ENCODE results near the gene AURKB. TPM values are rescaled to one million over a fixed set of nuclear protein-coding genes. Genes with fewer than 3 reads are reported as not detected.
"Not testable (repeated sequence)": the region's sequence is repeated elsewhere in the genome, so short reads cannot be mapped to it uniquely, and the experiment has no call there.

Gene AURKB
- total RNA-seq, 1 donor from 2014 or later, result 7.6 TPM

GRCh38 chr17:8173056-8173870, 37.1 kb downstream of the AURKB start:
- FAIRE-seq (no peak), DNase-seq (ENCODE audit: low read depth) (peak; percentile 99)
- peaks cover 17% of the 10 kb centered on the region for H3K4me1 Mint-ChIP-seq (ENCODE audit: low read depth, unreplicated experiment)
- Histone ChIP-seq H3K4me3 (ENCODE audit: insufficient read depth, low read depth, low read length) (peak overlapping the region; percentile 52), H3K36me3 (ENCODE audit: insufficient read depth, low read length) (no peaks in the 10 kb centered on the region), H3K9me3 (ENCODE audit: insufficient read depth, low read depth, low read length) (no peaks in the 10 kb centered on the region), H3K27me3 (ENCODE audit: insufficient read depth, low read length) (no peaks in the 10 kb centered on the region), H4K20me1 (ENCODE audit: insufficient read depth, low read length) (no peaks in the 10 kb centered on the region), H2AFZ (ENCODE audit: low read depth, low read length) (peak overlapping the region; percentile 81), H3K9ac (ENCODE audit: low read length) (peak overlapping the region; percentile 88), H3K4me2 (ENCODE audit: low read length) (peak overlapping the region; percentile 86), H3K27ac (ENCODE audit: low read depth, low read length) (peak overlapping the region; percentile 99), H3K79me2 (ENCODE audit: insufficient read depth, low read length) (peaks cover 13% of the 10 kb centered on the region), H3K4me1 (ENCODE audit: insufficient read depth, low read length) (peaks cover 26% of the 10 kb centered on the region)
- no peaks in the 10 kb centered on the region for H3K9me3 Mint-ChIP-seq (ENCODE audit: unreplicated experiment)
- H3K27me3 Mint-ChIP-seq (ENCODE audit: low read depth, unreplicated experiment), result no peaks in the 10 kb centered on the region
- H3K27ac Mint-ChIP-seq (ENCODE audit: unreplicated experiment), result peak overlapping the region; percentile 100
- peak overlapping the region; percentile 89 for H3K4me3 Mint-ChIP-seq (ENCODE audit: unreplicated experiment)
- no peak for TF ChIP-seq CTCF (IDR thresholded peaks at IDR 0.05; ENCODE audit: insufficient read depth, low read depth, low read length)
- H3K36me3 Mint-ChIP-seq (ENCODE audit: low read depth, unreplicated experiment), result no peaks in the 10 kb centered on the region

GRCh38 chr17:8170186-8170585, 40.2 kb downstream of the AURKB start:
- not testable (repeated sequence) for H3K79me2 ChIP-seq (ENCODE audit: insufficient read depth, low read length); H3K27me3 ChIP-seq (ENCODE audit: insufficient read depth, low read length); H3K27ac Mint-ChIP-seq (ENCODE audit: unreplicated experiment); H3K4me1 Mint-ChIP-seq (ENCODE audit: low read depth, unreplicated experiment); DNase-seq (ENCODE audit: low read depth); FAIRE-seq; H3K9ac ChIP-seq (ENCODE audit: low read length); H3K9me3 Mint-ChIP-seq (ENCODE audit: unreplicated experiment); H3K4me3 Mint-ChIP-seq (ENCODE audit: unreplicated experiment); H4K20me1 ChIP-seq (ENCODE audit: insufficient read depth, low read length); H3K27ac ChIP-seq (ENCODE audit: low read depth, low read length); H3K9me3 ChIP-seq (ENCODE audit: insufficient read depth, low read depth, low read length); H3K36me3 Mint-ChIP-seq (ENCODE audit: low read depth, unreplicated experiment); H2AFZ ChIP-seq (ENCODE audit: low read depth, low read length); H3K4me2 ChIP-seq (ENCODE audit: low read length); H3K27me3 Mint-ChIP-seq (ENCODE audit: low read depth, unreplicated experiment); H3K4me3 ChIP-seq (ENCODE audit: insufficient read depth, low read depth, low read length); H3K36me3 ChIP-seq (ENCODE audit: insufficient read depth, low read length)
- H3K4me1 ChIP-seq (ENCODE audit: insufficient read depth, low read length), result peaks cover 10% of the 10 kb centered on the region

GRCh38 chr17:8167526-8167925, 42.8 kb downstream of the AURKB start:
- Histone ChIP-seq H3K27ac (ENCODE audit: low read depth, low read length) (no peak overlapping the region), H3K4me1 (ENCODE audit: insufficient read depth, low read length) (peaks cover 19% of the 10 kb centered on the region), H3K9me3 (ENCODE audit: insufficient read depth, low read depth, low read length) (no peaks in the 10 kb centered on the region), H3K4me2 (ENCODE audit: low read length) (no peak overlapping the region), H3K79me2 (ENCODE audit: insufficient read depth, low read length) (peaks cover 2% of the 10 kb centered on the region), H2AFZ (ENCODE audit: low read depth, low read length) (no peak overlapping the region), H3K9ac (ENCODE audit: low read length) (no peak overlapping the region), H4K20me1 (ENCODE audit: insufficient read depth, low read length) (no peaks in the 10 kb centered on the region), H3K4me3 (ENCODE audit: insufficient read depth, low read depth, low read length) (no peak overlapping the region), H3K36me3 (ENCODE audit: insufficient read depth, low read length) (no peaks in the 10 kb centered on the region), H3K27me3 (ENCODE audit: insufficient read depth, low read length) (no peaks in the 10 kb centered on the region)
- H3K27ac Mint-ChIP-seq (ENCODE audit: unreplicated experiment), result no peak overlapping the region
- DNase-seq (ENCODE audit: low read depth) (no peak), FAIRE-seq (no peak)
- TF ChIP-seq EZH2 (IDR thresholded peaks at IDR 0.05; ENCODE audit: insufficient read depth, low read length), result no peak
- TF ChIP-seq CTCF (IDR thresholded peaks at IDR 0.05; ENCODE audit: insufficient read depth, low read depth, low read length), result no peak
- no peak overlapping the region for H3K4me3 Mint-ChIP-seq (ENCODE audit: unreplicated experiment)
- H3K9me3 Mint-ChIP-seq (ENCODE audit: unreplicated experiment), result no peaks in the 10 kb centered on the region
- H3K27me3 Mint-ChIP-seq (ENCODE audit: low read depth, unreplicated experiment), result no peaks in the 10 kb centered on the region
- no peaks in the 10 kb centered on the region for H3K36me3 Mint-ChIP-seq (ENCODE audit: low read depth, unreplicated experiment)
- peaks cover 13% of the 10 kb centered on the region for H3K4me1 Mint-ChIP-seq (ENCODE audit: low read depth, unreplicated experiment)
